Immature natural killer cell (primary cell): Measurements from ENCODE around the gene MYRIP. TPM values are rescaled to one million over a fixed set of nuclear protein-coding genes. Genes with fewer than 3 reads are reported as not detected.

ENCODE experiments used
- DNase-seq, 3 donors: peaks; one replicate each; pipeline ENCODE4 v3.0.0; 2022; ENCODE audit warnings: mixed read lengths in 1 of 3
- H3K27ac Mint-ChIP-seq, 6 donors: one replicate each; pipeline ENCODE4 v1.8.0; 2020; ENCODE audit warnings: mixed read lengths in 6 of 6, mild to moderate bottlenecking in 5 of 6, inconsistent platforms in 4 of 6, moderate library complexity in 3 of 6
- H3K27me3 Mint-ChIP-seq, 3 donors: one replicate each; pipeline ENCODE4 v1.8.0; 2020 to 2021; ENCODE audit warnings: low read depth in 3 of 3, mild to moderate bottlenecking in 3 of 3, mixed read lengths in 3 of 3, moderate library complexity in 3 of 3, inconsistent platforms in 1 of 3
- H3K36me3 Mint-ChIP-seq, 3 donors: one replicate each; pipeline ENCODE4 v1.8.0; 2020; ENCODE audit warnings: mixed read lengths in 3 of 3, inconsistent platforms in 2 of 3, mild to moderate bottlenecking in 2 of 3
- H3K4me1 Mint-ChIP-seq, 2 donors: one replicate each; pipeline ENCODE4 v1.8.0; 2020; ENCODE audit warnings: inconsistent platforms in 2 of 2, mild to moderate bottlenecking in 2 of 2, mixed read lengths in 2 of 2, moderate library complexity in 1 of 2
- H3K4me3 Mint-ChIP-seq, 5 donors: one replicate each; pipeline ENCODE4 v1.8.0; 2020; ENCODE audit warnings: mild to moderate bottlenecking in 5 of 5, mixed read lengths in 5 of 5, inconsistent platforms in 3 of 5, moderate library complexity in 3 of 5
- H3K9me3 Mint-ChIP-seq, 6 donors: one replicate each; pipeline ENCODE4 v1.8.0; 2020; ENCODE audit warnings: mild to moderate bottlenecking in 6 of 6, mixed read lengths in 6 of 6, inconsistent platforms in 4 of 6, moderate library complexity in 3 of 6
- polyA plus RNA-seq, 3 donors: library from polyadenylated mRNA; unstranded; fragments of 300-500 nt; fragmentation: Illumina TruSeq; gene quantifications; one replicate each; pipeline ENCODE4 v1.2.3, GENCODE V29; 2021

The MYRIP gene
- polyA plus RNA-seq, 3 donors from 2014 or later, result 0.06 TPM; not detected in 2

GRCh38 chr3:39933986-39934693 is 124.7 kb downstream of the MYRIP start:
- DNase-seq, result no peak
- Mint-ChIP-seq H3K4me3 (no peak overlapping the region), H3K36me3 (no peaks in the 10 kb centered on the region)

GRCh38 chr3:39934696-39935095 is 125.3 kb downstream of the MYRIP start:
- Mint-ChIP-seq H3K4me1 (no peaks in the 10 kb centered on the region), H3K4me3 (no peak overlapping the region), H3K9me3 (peaks cover 0 to 4% (median 0%) of the 10 kb centered on the region in 6 donors), H3K36me3 (no peaks in the 10 kb centered on the region), H3K27ac (no peak overlapping the region), H3K27me3 (no peaks in the 10 kb centered on the region)
- no peak for DNase-seq

More at GRCh38 chr3:39933986-39934693, 124.7 kb downstream of the MYRIP start:
- H3K4me1 Mint-ChIP-seq, result no peaks in the 10 kb centered on the region
- H3K9me3 Mint-ChIP-seq, result peaks cover 0 to 4% (median 0%) of the 10 kb centered on the region in 6 donors
- H3K27me3 Mint-ChIP-seq, result no peaks in the 10 kb centered on the region
- H3K27ac Mint-ChIP-seq, result no peak overlapping the region

GRCh38 chr3:39935261-39935660 is 125.9 kb downstream of the MYRIP start:
- Mint-ChIP-seq H3K4me3 (no peak overlapping the region), H3K9me3 (peaks cover 0 to 4% (median 0%) of the 10 kb centered on the region in 6 donors), H3K27ac (no peak overlapping the region)

GRCh38 chr3:39936848-39937247 is 127.4 kb downstream of the MYRIP start:
- Mint-ChIP-seq H3K4me3 (no peak overlapping the region), H3K36me3 (no peaks in the 10 kb centered on the region), H3K4me1 (no peaks in the 10 kb centered on the region), H3K27me3 (peaks cover 0 to 2% (median 0%) of the 10 kb centered on the region in 3 donors), H3K9me3 (peaks cover 0 to 1% (median 0%) of the 10 kb centered on the region in 6 donors), H3K27ac (no peak overlapping the region)
- no peak for DNase-seq

More at GRCh38 chr3:39935261-39935660, 125.9 kb downstream of the MYRIP start:
- no peaks in the 10 kb centered on the region for H3K4me1 Mint-ChIP-seq
- no peak for DNase-seq
- H3K27me3 Mint-ChIP-seq, result no peaks in the 10 kb centered on the region
- H3K36me3 Mint-ChIP-seq, result no peaks in the 10 kb centered on the region

- H3K27me3 Mint-ChIP-seq, result peaks cover 0 to 2% (median 0%) of the 10 kb centered on the region in 3 donors
- H3K9me3 Mint-ChIP-seq, result peaks cover 0 to 1% (median 0%) of the 10 kb centered on the region in 6 donors
- H3K4me1 Mint-ChIP-seq, result no peaks in the 10 kb centered on the region
- DNase-seq, result no peak
- H3K36me3 Mint-ChIP-seq, result no peaks in the 10 kb centered on the region
- no peak overlapping the region for H3K27ac Mint-ChIP-seq
- no peak overlapping the region for H3K4me3 Mint-ChIP-seq
Measured at GRCh38 chr3:39937315-39937714, 127.9 kb downstream of the MYRIP start.

- DNase-seq, result no peak
- peaks cover 0 to 1% (median 0%) of the 10 kb centered on the region in 6 donors for H3K9me3 Mint-ChIP-seq
- H3K4me1 Mint-ChIP-seq, result no peaks in the 10 kb centered on the region
- no peak overlapping the region for H3K27ac Mint-ChIP-seq
- no peak overlapping the region for H3K4me3 Mint-ChIP-seq
- peaks cover 0 to 2% (median 0%) of the 10 kb centered on the region in 3 donors for H3K27me3 Mint-ChIP-seq
- no peaks in the 10 kb centered on the region for H3K36me3 Mint-ChIP-seq
Measured at GRCh38 chr3:39937874-39938273, 128.5 kb downstream of the MYRIP start.

- H3K27me3 Mint-ChIP-seq, result peaks cover 0 to 2% (median 0%) of the 10 kb centered on the region in 3 donors
Measured at GRCh38 chr3:39941931-39942330, 132.5 kb downstream of the MYRIP start.

GRCh38 chr3:39960515-39961191 is 151.2 kb downstream of the MYRIP start:
- Mint-ChIP-seq H3K27ac (no peak overlapping the region), H3K9me3 (peaks cover 0 to 4% (median 0%) of the 10 kb centered on the region in 6 donors), H3K4me3 (no peak overlapping the region), H3K4me1 (no peaks in the 10 kb centered on the region), H3K36me3 (no peaks in the 10 kb centered on the region), H3K27me3 (peaks cover under 1 to 2% (median 1%) of the 10 kb centered on the region in 3 donors)
- no peak for DNase-seq

More at GRCh38 chr3:39941931-39942330, 132.5 kb downstream of the MYRIP start:
- Mint-ChIP-seq H3K9me3 (peaks cover 0 to 2% (median under 1%) of the 10 kb centered on the region in 6 donors), H3K4me3 (no peak overlapping the region), H3K27ac (no peak overlapping the region), H3K36me3 (no peaks in the 10 kb centered on the region), H3K4me1 (no peaks in the 10 kb centered on the region)
- DNase-seq, result no peak

- Mint-ChIP-seq H3K27me3 (peaks cover 0 to 2% (median 1%) of the 10 kb centered on the region in 3 donors), H3K9me3 (peaks cover 0 to 7% (median 0%) of the 10 kb centered on the region in 6 donors), H3K4me1 (no peaks in the 10 kb centered on the region), H3K4me3 (no peak overlapping the region), H3K27ac (no peak overlapping the region), H3K36me3 (no peaks in the 10 kb centered on the region)
- DNase-seq, result no peak
Measured at GRCh38 chr3:39961230-39961629, 151.8 kb downstream of the MYRIP start.

GRCh38 chr3:39962581-39962980 is 153.2 kb downstream of the MYRIP start:
- Mint-ChIP-seq H3K4me3 (no peak overlapping the region), H3K4me1 (no peaks in the 10 kb centered on the region), H3K9me3 (peaks cover 0 to 7% (median 0%) of the 10 kb centered on the region in 6 donors), H3K27ac (no peak overlapping the region), H3K27me3 (peaks cover 0 to 2% (median under 1%) of the 10 kb centered on the region in 3 donors), H3K36me3 (no peaks in the 10 kb centered on the region)
- no peak for DNase-seq

- DNase-seq, result no peak
- Mint-ChIP-seq H3K4me3 (no peak overlapping the region), H3K9me3 (peaks cover 0 to 7% (median 0%) of the 10 kb centered on the region in 6 donors), H3K4me1 (no peaks in the 10 kb centered on the region), H3K36me3 (no peaks in the 10 kb centered on the region), H3K27ac (no peak overlapping the region), H3K27me3 (peaks cover 0 to 5% (median 0%) of the 10 kb centered on the region in 3 donors)
Measured at GRCh38 chr3:39965461-39965860, 156.1 kb downstream of the MYRIP start.

- no peak for DNase-seq
- no peak overlapping the region for H3K27ac Mint-ChIP-seq
- H3K9me3 Mint-ChIP-seq, result peaks cover 0 to 7% (median 0%) of the 10 kb centered on the region in 6 donors
- no peaks in the 10 kb centered on the region for H3K4me1 Mint-ChIP-seq
- H3K36me3 Mint-ChIP-seq, result no peaks in the 10 kb centered on the region
- no peak overlapping the region for H3K4me3 Mint-ChIP-seq
- H3K27me3 Mint-ChIP-seq, result peaks cover 0 to 5% (median 0%) of the 10 kb centered on the region in 3 donors
Measured at GRCh38 chr3:39965997-39966396, 156.6 kb downstream of the MYRIP start.

GRCh38 chr3:39970982-39971381 is 161.6 kb downstream of the MYRIP start:
- Mint-ChIP-seq H3K27ac (no peak overlapping the region), H3K36me3 (no peaks in the 10 kb centered on the region), H3K9me3 (peaks cover 0 to 7% (median 0%) of the 10 kb centered on the region in 6 donors), H3K4me3 (no peak overlapping the region), H3K27me3 (peaks cover 0 to 7% (median 2%) of the 10 kb centered on the region in 3 donors), H3K4me1 (no peaks in the 10 kb centered on the region)
- no peak for DNase-seq

- no peak overlapping the region for H3K27ac Mint-ChIP-seq
- peaks cover 0 to 5% (median 0%) of the 10 kb centered on the region in 6 donors for H3K9me3 Mint-ChIP-seq
- H3K4me1 Mint-ChIP-seq, result no peaks in the 10 kb centered on the region
- DNase-seq, result no peak
- peaks cover 0 to 7% (median 2%) of the 10 kb centered on the region in 3 donors for H3K27me3 Mint-ChIP-seq
- no peak overlapping the region for H3K4me3 Mint-ChIP-seq
- H3K36me3 Mint-ChIP-seq, result no peaks in the 10 kb centered on the region
Measured at GRCh38 chr3:39971559-39972031, 162.2 kb downstream of the MYRIP start.
